ENCODE results near the gene TRIO.

The TRIO gene

DNA sequence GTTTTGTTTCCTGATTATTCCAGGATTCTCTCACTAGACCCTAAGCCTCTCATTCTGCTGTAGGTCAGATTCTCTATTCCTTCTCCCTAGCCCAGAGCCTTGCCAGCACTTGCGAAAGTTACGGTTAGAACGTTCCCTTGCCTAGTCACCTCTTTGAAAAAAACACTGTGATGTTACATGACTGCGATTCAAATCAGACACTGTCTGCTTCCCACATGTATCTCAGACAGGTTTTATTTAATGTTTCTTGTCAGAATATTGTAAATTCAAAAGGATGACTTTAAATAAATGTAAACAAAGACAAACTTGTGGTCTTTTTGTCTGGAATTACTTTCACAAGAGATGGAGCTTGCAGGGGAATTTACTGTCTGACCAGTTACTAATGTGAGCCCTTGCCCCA is 322.0 kb downstream of the TRIO start (continued):
- TF ChIP-seq, protein P1, sequence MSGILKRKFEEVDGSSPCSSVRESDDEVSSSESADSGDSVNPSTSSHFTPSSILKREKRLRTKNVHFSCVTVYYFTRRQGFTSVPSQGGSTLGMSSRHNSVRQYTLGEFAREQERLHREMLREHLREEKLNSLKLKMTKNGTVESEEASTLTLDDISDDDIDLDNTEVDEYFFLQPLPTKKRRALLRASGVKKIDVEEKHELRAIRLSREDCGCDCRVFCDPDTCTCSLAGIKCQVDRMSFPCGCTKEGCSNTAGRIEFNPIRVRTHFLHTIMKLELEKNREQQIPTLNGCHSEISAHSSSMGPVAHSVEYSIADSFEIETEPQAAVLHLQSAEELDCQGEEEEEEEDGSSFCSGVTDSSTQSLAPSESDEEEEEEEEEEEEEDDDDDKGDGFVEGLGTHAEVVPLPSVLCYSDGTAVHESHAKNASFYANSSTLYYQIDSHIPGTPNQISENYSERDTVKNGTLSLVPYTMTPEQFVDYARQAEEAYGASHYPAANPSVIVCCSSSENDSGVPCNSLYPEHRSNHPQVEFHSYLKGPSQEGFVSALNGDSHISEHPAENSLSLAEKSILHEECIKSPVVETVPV (CRISPR knock-in tag; IDR thresholded peaks at IDR 0.05), result no peak
- TF ChIP-seq BACH2 (CRISPR knock-in tag; IDR thresholded peaks at IDR 0.05; ENCODE audit: borderline replicate concordance) (no peak), ZNF8 (CRISPR knock-in tag; IDR thresholded peaks at IDR 0.05) (no peak), OSR1 (CRISPR knock-in tag; IDR thresholded peaks at IDR 0.05) (no peak), SNAI2 (CRISPR knock-in tag; IDR thresholded peaks at IDR 0.05) (no peak), ZFP3 (CRISPR knock-in tag; IDR thresholded peaks at IDR 0.05) (no peak)

DNA sequence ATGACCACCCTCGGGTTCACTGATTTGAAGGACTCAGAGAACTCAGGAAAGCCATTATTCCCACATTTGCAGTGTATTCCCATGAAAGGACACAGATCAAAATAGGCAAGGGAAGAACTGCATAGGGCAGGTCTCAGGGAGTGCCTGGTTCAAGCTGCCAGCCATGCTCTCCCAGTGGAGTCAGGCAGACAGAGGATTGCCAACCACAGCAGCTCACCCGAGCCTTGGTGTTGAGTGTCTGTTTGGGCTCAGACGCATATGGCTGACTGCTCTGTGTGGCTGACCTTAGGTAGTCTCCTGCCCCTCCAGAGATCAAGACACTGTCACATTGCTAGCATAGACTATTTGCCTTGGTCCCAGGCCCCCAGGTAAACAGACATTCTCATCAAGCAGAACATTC is 322.6 kb downstream of the TRIO start:
- TF ChIP-seq SNAI2 (CRISPR knock-in tag; IDR thresholded peaks at IDR 0.05) (no peak), RARB (CRISPR knock-in tag; IDR thresholded peaks at IDR 0.05) (no peak)
- TF ChIP-seq, protein P2, sequence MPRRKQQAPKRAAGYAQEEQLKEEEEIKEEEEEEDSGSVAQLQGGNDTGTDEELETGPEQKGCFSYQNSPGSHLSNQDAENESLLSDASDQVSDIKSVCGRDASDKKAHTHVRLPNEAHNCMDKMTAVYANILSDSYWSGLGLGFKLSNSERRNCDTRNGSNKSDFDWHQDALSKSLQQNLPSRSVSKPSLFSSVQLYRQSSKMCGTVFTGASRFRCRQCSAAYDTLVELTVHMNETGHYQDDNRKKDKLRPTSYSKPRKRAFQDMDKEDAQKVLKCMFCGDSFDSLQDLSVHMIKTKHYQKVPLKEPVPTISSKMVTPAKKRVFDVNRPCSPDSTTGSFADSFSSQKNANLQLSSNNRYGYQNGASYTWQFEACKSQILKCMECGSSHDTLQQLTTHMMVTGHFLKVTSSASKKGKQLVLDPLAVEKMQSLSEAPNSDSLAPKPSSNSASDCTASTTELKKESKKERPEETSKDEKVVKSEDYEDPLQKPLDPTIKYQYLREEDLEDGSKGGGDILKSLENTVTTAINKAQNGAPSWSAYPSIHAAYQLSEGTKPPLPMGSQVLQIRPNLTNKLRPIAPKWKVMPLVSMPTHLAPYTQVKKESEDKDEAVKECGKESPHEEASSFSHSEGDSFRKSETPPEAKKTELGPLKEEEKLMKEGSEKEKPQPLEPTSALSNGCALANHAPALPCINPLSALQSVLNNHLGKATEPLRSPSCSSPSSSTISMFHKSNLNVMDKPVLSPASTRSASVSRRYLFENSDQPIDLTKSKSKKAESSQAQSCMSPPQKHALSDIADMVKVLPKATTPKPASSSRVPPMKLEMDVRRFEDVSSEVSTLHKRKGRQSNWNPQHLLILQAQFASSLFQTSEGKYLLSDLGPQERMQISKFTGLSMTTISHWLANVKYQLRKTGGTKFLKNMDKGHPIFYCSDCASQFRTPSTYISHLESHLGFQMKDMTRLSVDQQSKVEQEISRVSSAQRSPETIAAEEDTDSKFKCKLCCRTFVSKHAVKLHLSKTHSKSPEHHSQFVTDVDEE (CRISPR knock-in tag; IDR thresholded peaks at IDR 0.05), result no peak
- TF ChIP-seq, protein P3, sequence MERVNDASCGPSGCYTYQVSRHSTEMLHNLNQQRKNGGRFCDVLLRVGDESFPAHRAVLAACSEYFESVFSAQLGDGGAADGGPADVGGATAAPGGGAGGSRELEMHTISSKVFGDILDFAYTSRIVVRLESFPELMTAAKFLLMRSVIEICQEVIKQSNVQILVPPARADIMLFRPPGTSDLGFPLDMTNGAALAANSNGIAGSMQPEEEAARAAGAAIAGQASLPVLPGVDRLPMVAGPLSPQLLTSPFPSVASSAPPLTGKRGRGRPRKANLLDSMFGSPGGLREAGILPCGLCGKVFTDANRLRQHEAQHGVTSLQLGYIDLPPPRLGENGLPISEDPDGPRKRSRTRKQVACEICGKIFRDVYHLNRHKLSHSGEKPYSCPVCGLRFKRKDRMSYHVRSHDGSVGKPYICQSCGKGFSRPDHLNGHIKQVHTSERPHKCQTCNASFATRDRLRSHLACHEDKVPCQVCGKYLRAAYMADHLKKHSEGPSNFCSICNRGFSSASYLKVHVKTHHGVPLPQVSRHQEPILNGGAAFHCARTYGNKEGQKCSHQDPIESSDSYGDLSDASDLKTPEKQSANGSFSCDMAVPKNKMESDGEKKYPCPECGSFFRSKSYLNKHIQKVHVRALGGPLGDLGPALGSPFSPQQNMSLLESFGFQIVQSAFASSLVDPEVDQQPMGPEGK (CRISPR knock-in tag; IDR thresholded peaks at IDR 0.05; ENCODE audit: borderline replicate concordance), result 0 out of 2 replicates have a peak, but pooled peaks have one; percentile 23
- ATAC-seq, result no peak; the same call in 2 of the 3 replicates

DNA sequence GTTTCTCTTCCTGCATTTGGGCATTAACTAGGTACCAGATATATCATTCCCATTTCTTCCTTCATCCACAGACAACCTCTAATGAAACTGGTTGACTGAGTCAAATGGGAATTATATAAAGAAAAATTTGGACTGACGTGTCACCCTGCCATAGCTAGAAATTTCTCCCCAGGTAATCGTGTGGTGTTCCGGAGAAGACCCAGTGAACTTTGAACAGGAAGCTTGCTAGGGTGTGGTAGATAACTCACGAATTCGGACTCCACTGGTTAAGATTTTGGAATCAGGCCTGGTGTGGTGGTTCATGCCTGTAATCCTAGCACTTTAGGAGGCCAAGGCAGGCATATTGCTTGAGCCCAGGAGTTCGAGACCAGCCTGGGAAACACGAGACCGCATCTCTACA is 324.1 kb downstream of the TRIO start:
- TF ChIP-seq SNAI2 (CRISPR knock-in tag; IDR thresholded peaks at IDR 0.05) (no peak), TCF4 (CRISPR knock-in tag; IDR thresholded peaks at IDR 0.05; ENCODE audit: borderline replicate concordance) (no peak), PPARA (CRISPR knock-in tag; IDR thresholded peaks at IDR 0.05; ENCODE audit: borderline replicate concordance) (no peak), ZFP30 (CRISPR knock-in tag; IDR thresholded peaks at IDR 0.05) (no peak), OSR1 (CRISPR knock-in tag; IDR thresholded peaks at IDR 0.05) (no peak), ARNTL (CRISPR knock-in tag; IDR thresholded peaks at IDR 0.05; ENCODE audit: borderline replicate concordance, low read depth) (no peak), ZNF70 (CRISPR knock-in tag; IDR thresholded peaks at IDR 0.05) (no peak), ZC3H10 (CRISPR knock-in tag; IDR thresholded peaks at IDR 0.05) (no peak), BACH2 (CRISPR knock-in tag; IDR thresholded peaks at IDR 0.05; ENCODE audit: borderline replicate concordance) (no peak), CSDC2 (CRISPR knock-in tag; IDR thresholded peaks at IDR 0.05) (no peak), ZNF565 (CRISPR knock-in tag; conservative IDR thresholded peaks at IDR 0.05; ENCODE audit: low read depth) (no peak), TOX (CRISPR knock-in tag; IDR thresholded peaks at IDR 0.05; ENCODE audit: borderline replicate concordance) (no peak), RARB (CRISPR knock-in tag; IDR thresholded peaks at IDR 0.05) (no peak), ZFP3 (CRISPR knock-in tag; IDR thresholded peaks at IDR 0.05) (no peak)
- TF ChIP-seq, protein P3 (CRISPR knock-in tag; IDR thresholded peaks at IDR 0.05; ENCODE audit: borderline replicate concordance), result no peak
- TF ChIP-seq, protein P1 (CRISPR knock-in tag; IDR thresholded peaks at IDR 0.05), result no peak
- TF ChIP-seq, protein P2 (CRISPR knock-in tag; IDR thresholded peaks at IDR 0.05), result no peak
- TF ChIP-seq, protein P4, sequence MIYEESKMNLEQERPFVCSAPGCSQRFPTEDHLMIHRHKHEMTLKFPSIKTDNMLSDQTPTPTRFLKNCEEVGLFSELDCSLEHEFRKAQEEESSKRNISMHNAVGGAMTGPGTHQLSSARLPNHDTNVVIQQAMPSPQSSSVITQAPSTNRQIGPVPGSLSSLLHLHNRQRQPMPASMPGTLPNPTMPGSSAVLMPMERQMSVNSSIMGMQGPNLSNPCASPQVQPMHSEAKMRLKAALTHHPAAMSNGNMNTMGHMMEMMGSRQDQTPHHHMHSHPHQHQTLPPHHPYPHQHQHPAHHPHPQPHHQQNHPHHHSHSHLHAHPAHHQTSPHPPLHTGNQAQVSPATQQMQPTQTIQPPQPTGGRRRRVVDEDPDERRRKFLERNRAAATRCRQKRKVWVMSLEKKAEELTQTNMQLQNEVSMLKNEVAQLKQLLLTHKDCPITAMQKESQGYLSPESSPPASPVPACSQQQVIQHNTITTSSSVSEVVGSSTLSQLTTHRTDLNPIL (CRISPR knock-in tag; IDR thresholded peaks at IDR 0.05; ENCODE audit: low read depth), result no peak
- ATAC-seq, result no peak
